ENCODE results near the gene PTPRK.

PTPRK gene

GRCh38 chr6:128241216-128241615, 279.2 kb downstream of the PTPRK start:
- no peak for DNase-seq

- DNase-seq = no peak
These were observed 280.4 kb downstream of the PTPRK start for GRCh38 chr6:128240024-128240428.

- peak; percentile 11 for DNase-seq
These were observed 281.3 kb downstream of the PTPRK start for GRCh38 chr6:128239146-128239545.

- DNase-seq = no peak
These were observed 282.2 kb downstream of the PTPRK start for GRCh38 chr6:128238225-128238624.

- no peak for DNase-seq
These were observed 284.8 kb downstream of the PTPRK start for GRCh38 chr6:128235556-128235955.

GRCh38 chr6:128233531-128233930, 286.9 kb downstream of the PTPRK start:
- DNase-seq = no peak

GRCh38 chr6:128230267-128230989, 290.0 kb downstream of the PTPRK start:
- no peak for DNase-seq

- no peak for DNase-seq
These were observed 294.8 kb downstream of the PTPRK start for GRCh38 chr6:128225612-128226011.

GRCh38 chr6:128216917-128217316, 303.5 kb downstream of the PTPRK start:
- DNase-seq = no peak

GRCh38 chr6:128209771-128210170, 310.6 kb downstream of the PTPRK start:
- DNase-seq = no peak

- DNase-seq = no peak
These were observed 311.4 kb downstream of the PTPRK start for GRCh38 chr6:128208851-128209580.

GRCh38 chr6:128208078-128208477, 312.3 kb downstream of the PTPRK start:
- no peak for DNase-seq

- no peak for DNase-seq
These were observed 313.6 kb downstream of the PTPRK start for GRCh38 chr6:128206610-128207426.

- DNase-seq = no peak
These were observed 315.8 kb downstream of the PTPRK start for GRCh38 chr6:128204616-128205015.

GRCh38 chr6:128202169-128202765, 318.1 kb downstream of the PTPRK start:
- DNase-seq = no peak

- no peak for DNase-seq
These were observed 319.6 kb downstream of the PTPRK start for GRCh38 chr6:128200789-128201188.

- DNase-seq = no peak
These were observed 320.9 kb downstream of the PTPRK start for GRCh38 chr6:128199461-128199860.

- DNase-seq = no peak
These were observed 327.4 kb downstream of the PTPRK start for GRCh38 chr6:128192972-128193371.

GRCh38 chr6:128188678-128189077, 331.7 kb downstream of the PTPRK start:
- DNase-seq = no peak

- DNase-seq = no peak
These were observed 333.7 kb downstream of the PTPRK start for GRCh38 chr6:128186729-128187128.

- DNase-seq = no peak
These were observed 340.4 kb downstream of the PTPRK start for GRCh38 chr6:128179876-128180438.

GRCh38 chr6:128174724-128175123, 345.7 kb downstream of the PTPRK start:
- no peak for DNase-seq
